Stimulated activated CD8-positive, alpha-beta memory T cell treated with anti-CD3 and anti-CD28 coated beads, Interleukin-2, amount 100 ng/mL, for 1 hour (primary cell): ENCODE measurements around the gene NINL.

ENCODE experiments used
- DNase-seq, 2 donors: peaks; one replicate each; pipeline ENCODE4 v3.0.0-alpha.2; 2020; ENCODE audit warnings: low read depth in 2 of 2

The NINL gene

GRCh38 chr20:25500880-25501351 lies 84.4 kb downstream of the NINL start:
- no peak for DNase-seq

DNA sequence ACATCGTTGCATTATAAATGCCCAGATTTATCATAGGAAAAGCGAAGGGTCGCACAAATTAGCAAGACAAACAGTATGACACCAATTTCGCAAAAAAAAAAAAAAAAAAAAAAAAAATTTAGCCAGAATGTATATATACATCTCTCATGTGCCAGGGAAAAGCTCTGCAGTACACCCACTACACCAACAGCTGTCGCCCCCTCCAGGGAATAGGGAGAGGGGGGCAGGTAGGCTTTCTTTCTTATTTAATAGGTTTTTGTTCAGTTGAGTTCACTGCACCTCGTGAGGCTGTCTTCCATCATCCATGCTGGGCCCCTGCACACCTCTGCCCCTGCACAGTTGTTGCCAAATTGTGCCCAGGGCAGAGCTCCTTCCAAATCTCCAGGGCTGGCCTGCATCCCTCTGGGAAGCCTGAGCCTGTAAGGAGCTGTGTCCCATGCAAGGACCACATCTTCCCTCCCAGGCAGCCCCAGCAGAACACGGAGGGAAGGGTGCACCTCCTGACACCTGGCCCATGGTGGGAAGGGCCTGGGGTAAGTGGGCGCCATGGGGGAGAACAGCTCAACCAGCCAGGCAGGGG lies 85.4 kb downstream of the NINL start:
- no peak for DNase-seq

GRCh38 chr20:25499031-25499430 lies 86.3 kb downstream of the NINL start:
- no peak for DNase-seq

- no peak for DNase-seq
These were observed 87.1 kb downstream of the NINL start for GRCh38 chr20:25498280-25498606.

DNA sequence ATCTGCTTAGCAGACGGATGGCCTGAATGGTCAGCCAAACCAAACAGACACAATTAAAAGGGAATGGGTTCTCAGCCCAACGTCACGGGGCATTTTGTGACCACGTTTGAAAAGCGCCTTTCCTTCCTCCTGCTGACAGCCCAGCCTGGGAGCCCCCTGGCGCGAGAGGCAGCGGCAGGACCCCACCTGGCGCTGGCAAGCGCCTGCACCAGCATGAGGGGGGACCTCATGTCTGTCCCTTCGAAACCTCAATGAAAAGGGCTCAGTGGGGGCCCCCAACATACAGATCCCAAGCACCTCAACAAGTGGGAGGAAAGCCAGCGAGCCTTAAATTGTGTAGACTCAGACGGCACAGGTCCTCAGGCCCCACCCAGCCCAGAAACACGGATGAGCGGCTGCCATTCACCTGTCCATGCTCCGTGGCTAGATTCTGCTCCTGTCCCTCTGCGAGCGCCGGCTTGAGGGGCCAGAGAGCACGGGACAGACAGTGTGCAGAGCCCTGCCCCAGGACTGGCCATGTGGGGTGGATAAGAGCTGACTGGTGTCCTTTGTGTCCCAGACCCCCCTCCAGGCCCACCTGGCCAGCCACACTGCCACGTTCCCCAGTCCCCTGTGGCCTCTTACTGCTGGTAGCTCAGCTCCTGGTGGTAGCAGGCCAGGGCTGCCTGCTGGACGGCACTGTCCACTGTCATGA lies 87.6 kb downstream of the NINL start:
- DNase-seq: no peak

GRCh38 chr20:25496968-25497401 lies 88.3 kb downstream of the NINL start:
- DNase-seq: no peak

- DNase-seq: no peak
These were observed 89.0 kb downstream of the NINL start for GRCh38 chr20:25496165-25496967.

GRCh38 chr20:25495189-25495824 lies 90.0 kb downstream of the NINL start:
- DNase-seq: no peak

GRCh38 chr20:25494506-25495188 lies 90.7 kb downstream of the NINL start:
- DNase-seq: no peak

GRCh38 chr20:25493748-25494505 lies 91.4 kb downstream of the NINL start:
- no peak for DNase-seq

GRCh38 chr20:25493137-25493536 lies 92.2 kb downstream of the NINL start:
- no peak for DNase-seq

- no peak for DNase-seq
These were observed 93.8 kb downstream of the NINL start for GRCh38 chr20:25491446-25492038.

DNA sequence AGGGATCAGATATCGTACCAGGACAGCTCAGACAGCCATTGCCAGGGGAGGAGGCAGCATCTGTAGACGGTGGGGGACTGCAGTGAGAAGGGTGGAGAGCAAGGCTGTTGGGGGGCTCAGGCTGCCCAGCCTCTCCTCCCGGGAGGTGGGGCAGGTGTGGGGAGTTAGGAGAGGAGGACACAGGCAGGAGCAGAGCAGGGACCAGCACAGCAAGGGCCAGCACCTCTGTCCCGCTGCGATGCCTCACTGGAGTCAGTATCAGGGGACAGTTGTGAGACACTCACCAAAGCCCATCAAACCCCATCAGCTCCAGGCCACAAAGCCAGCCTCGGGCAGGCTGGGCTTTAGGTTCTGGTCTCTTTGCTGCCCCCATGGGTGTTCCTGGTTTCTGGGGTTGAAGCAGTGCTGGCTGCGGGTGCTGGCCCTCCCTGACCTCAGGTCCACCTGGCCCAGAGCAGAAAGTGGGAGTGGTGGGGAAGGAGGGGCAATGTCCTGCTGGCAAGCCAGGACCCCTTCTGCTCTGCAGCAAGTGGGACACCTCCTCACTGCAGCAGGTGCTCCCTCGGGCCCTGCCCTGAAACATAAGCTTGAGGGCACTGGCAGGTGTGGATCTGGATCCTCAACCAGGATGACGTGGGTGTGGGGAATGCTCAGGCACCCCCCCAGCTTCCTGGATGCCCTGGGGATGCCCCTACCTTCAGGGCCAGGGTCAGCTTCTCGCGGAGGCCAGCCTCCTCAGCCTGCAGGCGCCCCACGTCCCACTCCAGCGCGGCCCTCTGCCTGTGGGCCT lies 94.5 kb downstream of the NINL start:
- no peak for DNase-seq

DNA sequence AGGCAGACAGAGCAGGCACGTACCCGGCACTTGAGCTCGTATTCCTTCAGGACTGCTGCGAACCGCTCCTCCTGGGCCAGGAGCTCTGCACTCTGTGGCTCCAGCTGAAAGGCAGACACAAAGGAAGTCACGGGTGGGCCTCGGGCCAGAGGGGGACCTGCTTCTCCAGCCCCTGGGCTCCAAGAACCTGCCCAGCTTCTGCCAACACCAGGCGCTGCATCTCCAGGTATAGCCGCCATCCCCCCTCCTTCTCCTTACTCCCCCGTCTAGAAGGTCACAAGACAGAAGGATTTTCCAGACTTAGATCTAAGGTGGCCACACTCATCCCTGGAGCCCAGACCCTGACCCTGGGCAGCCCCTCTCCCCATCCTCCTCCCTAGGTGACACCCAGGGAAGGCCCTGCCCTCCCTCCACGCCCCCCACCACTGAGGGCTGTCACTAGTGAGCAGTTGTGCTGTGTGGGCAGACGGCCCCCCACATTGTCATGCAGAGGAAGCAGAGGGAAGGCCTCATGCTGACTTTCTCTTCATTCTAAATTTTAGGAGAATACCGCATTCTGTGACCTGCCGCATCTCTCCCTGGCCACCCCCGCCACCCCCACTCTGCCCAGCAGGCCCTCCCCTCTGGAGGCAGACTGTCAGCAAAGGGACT lies 96.0 kb downstream of the NINL start:
- DNase-seq: no peak

GRCh38 chr20:25487975-25488374 lies 97.4 kb downstream of the NINL start:
- no peak for DNase-seq

DNA sequence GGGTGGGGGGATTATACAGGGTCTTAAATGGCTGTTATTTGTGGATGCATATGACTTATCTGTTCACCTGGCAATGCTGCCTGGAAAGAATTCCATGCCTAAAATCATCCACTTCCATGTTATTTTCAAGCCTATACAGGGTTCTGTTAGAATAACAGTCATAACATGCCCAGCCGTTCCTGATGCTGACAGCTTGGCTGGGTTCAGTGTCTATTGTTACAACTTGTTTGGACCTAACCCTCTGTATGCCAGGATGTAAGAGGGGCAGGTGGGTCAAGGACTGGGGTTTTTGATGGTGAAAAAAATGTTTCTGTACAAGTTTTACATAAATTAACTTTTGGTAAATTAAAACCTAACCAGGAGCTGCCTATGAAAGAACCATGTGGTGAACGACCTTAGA lies 98.0 kb downstream of the NINL start:
- no peak for DNase-seq

- DNase-seq: no peak
These were observed 99.0 kb downstream of the NINL start for GRCh38 chr20:25486377-25486776.

DNA sequence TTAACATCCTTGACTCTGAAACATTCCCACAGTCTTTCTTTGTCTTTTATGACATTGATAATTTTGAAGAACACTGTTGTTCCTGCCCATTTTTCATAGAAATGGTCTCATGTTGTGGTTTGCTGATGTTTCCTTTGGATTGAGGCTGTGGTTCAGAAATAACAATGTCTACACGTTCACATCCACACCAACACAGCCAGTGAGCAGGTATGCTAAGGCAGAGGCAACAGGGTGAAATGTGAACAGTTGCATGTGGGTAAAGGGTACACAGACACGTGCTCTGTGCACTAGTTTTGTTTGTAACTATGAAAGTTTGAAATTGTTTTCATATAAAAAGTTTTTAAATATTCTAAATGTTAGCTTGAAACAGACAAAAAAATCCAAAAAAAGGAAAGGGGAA lies 99.5 kb downstream of the NINL start:
- no peak for DNase-seq

GRCh38 chr20:25484911-25485511 lies 100.3 kb downstream of the NINL start:
- DNase-seq: no peak
